Duodenal mucosa (tissue), 2 donors: ENCODE data around the gene CDHR4.
"Not testable (repeated sequence)": the region's sequence is repeated elsewhere in the genome, so short reads cannot be mapped to it uniquely, and the experiment has no call there.

ENCODE experiments used
- H3K27ac ChIP-seq: one replicate; pipeline ENCODE4 v1.7.0; 2013; ENCODE audit warnings: low read depth, low read length
- H3K27me3 ChIP-seq, 2 donors: one replicate each; pipeline ENCODE4 v1.7.0; 2013; ENCODE audit warnings: low read length in 2 of 2, control low read depth in 1 of 2; ENCODE audit not compliant: insufficient read depth in 2 of 2, control insufficient read depth in 1 of 2
- H3K36me3 ChIP-seq, 2 donors: one replicate each; pipeline ENCODE4 v1.7.0; 2013; ENCODE audit warnings: low read length in 2 of 2, control low read depth in 1 of 2; ENCODE audit not compliant: insufficient read depth in 2 of 2, control insufficient read depth in 1 of 2
- H3K4me1 ChIP-seq, 2 donors: one replicate each; pipeline ENCODE4 v1.7.0; 2013; ENCODE audit warnings: low read length in 2 of 2, control low read depth in 1 of 2; ENCODE audit not compliant: insufficient read depth in 2 of 2, control insufficient read depth in 1 of 2
- H3K4me3 ChIP-seq, 2 donors: one replicate each; pipeline ENCODE4 v1.7.0; 2013; ENCODE audit warnings: low read length in 2 of 2, low read depth in 1 of 2
- H3K9ac ChIP-seq, 2 donors: one replicate each; pipeline ENCODE4 v1.7.0; 2013; ENCODE audit warnings: low read length in 2 of 2, low read depth in 1 of 2
- H3K9me3 ChIP-seq, 2 donors: one replicate each; pipeline ENCODE4 v1.7.0; 2013; ENCODE audit warnings: low read length in 2 of 2, control low read depth in 1 of 2; ENCODE audit not compliant: control insufficient read depth in 1 of 2

The CDHR4 gene

GRCh38 chr3:49823131-49823530 lies 23.5 kb upstream of the CDHR4 start:
- not testable (repeated sequence) for H3K4me3 ChIP-seq, H3K27me3 ChIP-seq, H3K4me1 ChIP-seq, H3K9me3 ChIP-seq, H3K9ac ChIP-seq, H3K27ac ChIP-seq, H3K36me3 ChIP-seq

- Histone ChIP-seq H3K27ac (peak within 1 kb of the TSS; percentile 38), H3K4me3 (peak within 1 kb of the TSS; percentile 78 to 84), H3K9me3 (no peaks in the 10 kb centered on the region), H3K4me1 (peaks cover 15 to 21% of the 10 kb centered on the region in 2 donors), H3K36me3 (peaks cover 19 to 43% of the 10 kb centered on the region in 2 donors), H3K9ac (peak within 1 kb of the TSS; percentile 74 to 79), H3K27me3 (no peaks in the 10 kb centered on the region)
These were observed 14.0 kb upstream of the CDHR4 start, which contains the start of gene UBA7 for GRCh38 chr3:49813497-49814174. UBA7 (minus strand) TSS chr3:49813953; CDS start chr3:49813787, 166 bp downstream.

GRCh38 chr3:49812916-49813496 lies 13.3 kb upstream of the CDHR4 start:
- H3K36me3 ChIP-seq = peaks cover 19 to 46% of the 10 kb centered on the region in 2 donors
- no peaks in the 10 kb centered on the region for H3K9me3 ChIP-seq
- H3K27me3 ChIP-seq = no peaks in the 10 kb centered on the region
- H3K4me3 ChIP-seq = peak overlapping the region; percentile 78 to 84
- H3K9ac ChIP-seq = peak overlapping the region; percentile 74 to 79
- H3K4me1 ChIP-seq = peaks cover 15 to 21% of the 10 kb centered on the region in 2 donors
- H3K27ac ChIP-seq = peak overlapping the region; percentile 38

GRCh38 chr3:49807431-49808114 lies 7.9 kb upstream of the CDHR4 start:
- H3K9ac ChIP-seq = no peak overlapping the region
- H3K27me3 ChIP-seq = no peaks in the 10 kb centered on the region
- peaks cover 35 to 42% of the 10 kb centered on the region in 2 donors for H3K4me1 ChIP-seq
- no peaks in the 10 kb centered on the region for H3K9me3 ChIP-seq
- peaks cover 19 to 52% of the 10 kb centered on the region in 2 donors for H3K36me3 ChIP-seq
- no peak overlapping the region for H3K4me3 ChIP-seq
- H3K27ac ChIP-seq = no peak overlapping the region

GRCh38 chr3:49806850-49807249 lies 7.2 kb upstream of the CDHR4 start:
- no peak overlapping the region for H3K27ac ChIP-seq
- peaks cover 19 to 46% of the 10 kb centered on the region in 2 donors for H3K36me3 ChIP-seq
- no peaks in the 10 kb centered on the region for H3K27me3 ChIP-seq
- H3K9me3 ChIP-seq = no peaks in the 10 kb centered on the region
- H3K4me1 ChIP-seq = peaks cover 33 to 40% of the 10 kb centered on the region in 2 donors
- H3K4me3 ChIP-seq = no peak overlapping the region
- H3K9ac ChIP-seq = no peak overlapping the region

- Histone ChIP-seq H3K27ac (peak overlapping the region; percentile 54), H3K4me1 (peaks cover 33 to 40% of the 10 kb centered on the region in 2 donors), H3K9me3 (no peaks in the 10 kb centered on the region), H3K36me3 (peaks cover 16 to 39% of the 10 kb centered on the region in 2 donors), H3K9ac (no peak overlapping the region), H3K4me3 (no peak overlapping the region), H3K27me3 (no peaks in the 10 kb centered on the region)
These were observed 6.4 kb upstream of the CDHR4 start for GRCh38 chr3:49805897-49806701.

GRCh38 chr3:49805367-49805782 lies 5.7 kb upstream of the CDHR4 start:
- no peaks in the 10 kb centered on the region for H3K27me3 ChIP-seq
- peaks cover 33 to 40% of the 10 kb centered on the region in 2 donors for H3K4me1 ChIP-seq
- H3K36me3 ChIP-seq = peaks cover 14 to 31% of the 10 kb centered on the region in 2 donors
- H3K9me3 ChIP-seq = no peaks in the 10 kb centered on the region
- no peak overlapping the region for H3K4me3 ChIP-seq
- H3K9ac ChIP-seq = no peak overlapping the region
- peak overlapping the region; percentile 54 for H3K27ac ChIP-seq

GRCh38 chr3:49804141-49805041 lies 4.7 kb upstream of the CDHR4 start:
- peaks cover 6 to 21% of the 10 kb centered on the region in 2 donors for H3K36me3 ChIP-seq
- H3K4me1 ChIP-seq = peaks cover 33 to 40% of the 10 kb centered on the region in 2 donors
- no peaks in the 10 kb centered on the region for H3K9me3 ChIP-seq
- peak overlapping the region; percentile 81 to 85 for H3K4me3 ChIP-seq
- H3K9ac ChIP-seq = peak overlapping the region in 1 of 2 donors; percentile 47
- H3K27ac ChIP-seq = no peak overlapping the region
- no peaks in the 10 kb centered on the region for H3K27me3 ChIP-seq

GRCh38 chr3:49803465-49804140 lies 3.9 kb upstream of the CDHR4 start:
- Histone ChIP-seq H3K9ac (peak overlapping the region; percentile 47 to 64), H3K9me3 (no peaks in the 10 kb centered on the region), H3K36me3 (peaks cover 0 to 14% of the 10 kb centered on the region in 2 donors), H3K4me1 (peaks cover 33 to 40% of the 10 kb centered on the region in 2 donors), H3K27ac (peak overlapping the region; percentile 66), H3K27me3 (no peaks in the 10 kb centered on the region), H3K4me3 (peak overlapping the region; percentile 81 to 85)
